HEK293T (cell line): Measurements from ENCODE around the gene TBC1D16.

Experiments used
- CTCF ChIA-PET: fragments of 350-600 bp; formaldehyde crosslinking; extraction: SDS; loops from one replicate; lab custom pipeline; 2021; ENCODE audit warnings: antibody characterized with exemption, inconsistent platforms; lab: Yijun Ruan, JAX
- POLR2A ChIA-PET: fragments of 350-600 bp; formaldehyde crosslinking; extraction: SDS; loops from one replicate; lab custom pipeline; 2020; ENCODE audit warnings: antibody characterized with exemption, inconsistent platforms; lab: Yijun Ruan, JAX
- DNase-seq: peaks from one replicate; pipeline ENCODE4 v3.0.0; 2012; ENCODE audit warnings: mixed read lengths; ENCODE audit errors: extremely low spot score
- ARNT ChIP-seq: fragments of 450-650 bp; IDR thresholded peaks from 2 replicates; pipeline ENCODE4 v1.6.1; 2017; ENCODE audit warnings: mild to moderate bottlenecking
- BHLHE40 ChIP-seq: fragments of 450-650 bp; IDR thresholded peaks from 2 replicates; pipeline ENCODE4 v1.6.1; 2016; ENCODE audit warnings: mild to moderate bottlenecking, moderate library complexity, borderline replicate concordance
- CTBP1 ChIP-seq: fragments of 450-650 bp; IDR thresholded peaks from 2 replicates; pipeline ENCODE4 v1.6.1; 2016; ENCODE audit warnings: borderline replicate concordance
- ELF4 ChIP-seq: fragments of 450-650 bp; IDR thresholded peaks from 2 replicates; pipeline ENCODE4 v1.6.1; 2017; ENCODE audit warnings: antibody characterized with exemption
- FOXA1 ChIP-seq: fragments of 450-650 bp; IDR thresholded peaks from 2 replicates; pipeline ENCODE4 v1.6.1; 2016; ENCODE audit warnings: mild to moderate bottlenecking
- FOXK2 ChIP-seq: fragments of 450-650 bp; IDR thresholded peaks from 2 replicates; pipeline ENCODE4 v1.6.1; 2016; ENCODE audit warnings: mild to moderate bottlenecking
- FOXM1 ChIP-seq: fragments of 450-650 bp; IDR thresholded peaks from 2 replicates; pipeline ENCODE4 v1.6.1; 2017; ENCODE audit warnings: mild to moderate bottlenecking, borderline replicate concordance
- HDGF ChIP-seq: fragments of 450-650 bp; IDR thresholded peaks from 2 replicates; pipeline ENCODE4 v1.6.1; 2017; ENCODE audit warnings: antibody characterized with exemption, borderline replicate concordance
- L3MBTL2 ChIP-seq: fragments of 450-650 bp; conservative IDR thresholded peaks from 2 replicates; pipeline ENCODE4 v1.6.1; 2016; ENCODE audit warnings: mild to moderate bottlenecking
- LEF1 ChIP-seq: fragments of 450-650 bp; IDR thresholded peaks from 2 replicates; pipeline ENCODE4 v1.6.1; 2017; ENCODE audit warnings: mild to moderate bottlenecking, borderline replicate concordance
- NFRKB ChIP-seq: fragments of 450-650 bp; IDR thresholded peaks from 2 replicates; pipeline ENCODE4 v1.6.1; 2016; ENCODE audit warnings: mild to moderate bottlenecking, moderate library complexity
- PKNOX1 ChIP-seq: fragments of 450-650 bp; IDR thresholded peaks from 2 replicates; pipeline ENCODE4 v1.6.1; 2016
- SP1 ChIP-seq: fragments of 450-650 bp; IDR thresholded peaks from 2 replicates; pipeline ENCODE4 v1.6.1; 2017
- SUZ12 ChIP-seq: fragments of 450-650 bp; IDR thresholded peaks from 2 replicates; pipeline ENCODE4 v1.6.1; 2016; ENCODE audit warnings: mild to moderate bottlenecking
- TARDBP ChIP-seq: fragments of 450-650 bp; IDR thresholded peaks from 2 replicates; pipeline ENCODE4 v1.6.1; 2016
- ZNF384 ChIP-seq: fragments of 450-650 bp; IDR thresholded peaks from 2 replicates; pipeline ENCODE4 v1.6.1; 2016

Gene TBC1D16

GRCh38 chr17:79951361-79952264 is 84.1 kb downstream of the TBC1D16 start:
- POLR2A ChIA-PET = interaction anchor here (1.3 kb wide), 1 partner anchor 42 kb away, joined by 3 read pairs; no protein-coding TSS in a partner anchor

GRCh38 chr17:79950751-79951150 is 84.9 kb downstream of the TBC1D16 start:
- CTCF ChIA-PET = no interaction called here
- TF ChIP-seq BHLHE40 = no peak
- TF ChIP-seq TARDBP = no peak
- TF ChIP-seq FOXA1 = no peak
- no peak for TF ChIP-seq SUZ12
- TF ChIP-seq LEF1 = no peak
- no peak for TF ChIP-seq FOXM1
- no peak for TF ChIP-seq L3MBTL2
- no peak for TF ChIP-seq PKNOX1
- TF ChIP-seq ELF4 = no peak
- no peak for TF ChIP-seq NFRKB
- TF ChIP-seq ZNF384 = no peak
- TF ChIP-seq ARNT = no peak
- TF ChIP-seq FOXK2 = no peak
- TF ChIP-seq HDGF = no peak
- DNase-seq = no peak
- POLR2A ChIA-PET = no interaction called here

More at GRCh38 chr17:79951361-79952264, 84.1 kb downstream of the TBC1D16 start:
- CTCF ChIA-PET = no interaction called here
- TF ChIP-seq TARDBP (no peak), NFRKB (no peak), PKNOX1 (no peak), CTBP1 (no peak), SUZ12 (no peak), SP1 (no peak), ZNF384 (no peak), L3MBTL2 (no peak), FOXA1 (no peak)
- DNase-seq = no peak

GRCh38 chr17:79950306-79950705 is 85.4 kb downstream of the TBC1D16 start:
- TF ChIP-seq PKNOX1 (no peak), SP1 (no peak)
- no peak for DNase-seq
- POLR2A ChIA-PET = no interaction called here
- CTCF ChIA-PET = no interaction called here

- ChIA-PET CTCF (interaction anchor here (1.0 kb wide), 1 partner anchor 160 kb away, joined by 3 read pairs; no protein-coding TSS in a partner anchor), POLR2A (no interaction called here)
- no peak for DNase-seq
- TF ChIP-seq HDGF (no peak), FOXK2 (no peak), L3MBTL2 (no peak), FOXA1 (no peak), BHLHE40 (no peak), ZNF384 (no peak), SUZ12 (no peak), PKNOX1 (no peak), LEF1 (no peak), CTBP1 (no peak), NFRKB (no peak), ARNT (no peak), TARDBP (no peak), SP1 (no peak), ELF4 (no peak), FOXM1 (no peak)
Measured at GRCh38 chr17:79949656-79950209, 85.9 kb downstream of the TBC1D16 start.

- POLR2A ChIA-PET = interaction anchor here (0.6 kb wide), 1 partner anchor 41 kb away, joined by 3 read pairs; no protein-coding TSS in a partner anchor
- CTCF ChIA-PET = interaction anchor here (0.6 to 1.0 kb wide), 2 partner anchors 12 to 160 kb away, joined by 3 read pairs; no protein-coding TSS in a partner anchor
- no peak for TF ChIP-seq FOXA1
- TF ChIP-seq SP1 = no peak
- DNase-seq = no peak
Measured at GRCh38 chr17:79948945-79949655, 86.6 kb downstream of the TBC1D16 start.
